NCI-H2107 (cell line): ENCODE results near the gene NPM3.

Experiments
- DNase-seq: peaks from one replicate; lab custom pipeline; 2025; lab: John Stamatoyannopoulos, UW

NPM3 gene

GRCh38 chr10:101782811-101783735 is at the start of gene NPM3:
Gene NPM3 (minus strand): TSS chr10:101783446. CDS start chr10:101783390, 56 bp downstream.
- peak; percentile 40 for DNase-seq

GRCh38 chr10:101832325-101832771 is 49.1 kb upstream of the NPM3 start:
- DNase-seq: no peak

- no peak for DNase-seq
These were observed 48.0 kb upstream of the NPM3 start for GRCh38 chr10:101831169-101831811.

- DNase-seq: peak; percentile 56
These were observed 47.3 kb upstream of the NPM3 start for GRCh38 chr10:101830322-101831168.

GRCh38 chr10:101829561-101830315 is 46.5 kb upstream of the NPM3 start:
- no peak for DNase-seq

GRCh38 chr10:101828766-101829551 is 45.7 kb upstream of the NPM3 start:
- DNase-seq: no peak

- DNase-seq: no peak
These were observed 44.8 kb upstream of the NPM3 start for GRCh38 chr10:101827919-101828600.

- no peak for DNase-seq
These were observed 43.7 kb upstream of the NPM3 start for GRCh38 chr10:101826852-101827434.

- no peak for DNase-seq
These were observed 41.5 kb upstream of the NPM3 start for GRCh38 chr10:101824736-101825135.

GRCh38 chr10:101818872-101819633 is 35.8 kb upstream of the NPM3 start:
- DNase-seq: no peak

- peak; percentile 91 for DNase-seq
These were observed 35.0 kb upstream of the NPM3 start, which contains the start of gene OGA for GRCh38 chr10:101818119-101818871. Gene OGA (minus strand): TSS chr10:101818444. CDS start chr10:101818022, 422 bp downstream.

- no peak for DNase-seq
These were observed 34.3 kb upstream of the NPM3 start for GRCh38 chr10:101817337-101818118.

- DNase-seq: no peak
These were observed 33.7 kb upstream of the NPM3 start for GRCh38 chr10:101816913-101817336.

- no peak for DNase-seq
These were observed 33.1 kb upstream of the NPM3 start for GRCh38 chr10:101816376-101816775.

GRCh38 chr10:101814466-101815071 is 31.3 kb upstream of the NPM3 start:
- no peak for DNase-seq

GRCh38 chr10:101812606-101813005 is 29.4 kb upstream of the NPM3 start:
- no peak for DNase-seq

- DNase-seq: no peak
These were observed 23.9 kb upstream of the NPM3 start for GRCh38 chr10:101807158-101807557.
